K562 (cell line): ENCODE results near the gene CPNE1. TPM values are rescaled to one million over a fixed set of nuclear protein-coding genes. Genes with fewer than 3 reads are reported as not detected.

Source experiments
- BACH1 ChIP-seq: fragments of 200-800 bp; sonication (Bioruptor generic); IDR thresholded peaks from 2 replicates; pipeline ENCODE4 v1.6.1; 2016; ENCODE audit warnings: missing genetic modification characterization, missing compliant biosample characterization
- CAMTA2 ChIP-seq: fragments of 250-450 bp; sonication (Bioruptor Pico); conservative IDR thresholded peaks from 2 replicates; pipeline ENCODE4 v1.5.1; 2022
- DPF2 ChIP-seq: fragments of 450-650 bp; IDR thresholded peaks from 2 replicates; pipeline ENCODE4 v1.6.1; 2016
- EZH2 ChIP-seq: IDR thresholded peaks from 2 replicates; pipeline ENCODE4 v1.6.1; 2012; ENCODE audit warnings: low read depth, mild to moderate bottlenecking, inconsistent platforms, low read length, borderline replicate concordance
- FOXA3 ChIP-seq, 2 experiments: fragments of 450-650 bp in 1 of 2; sonication (generic) in 1 of 2; formaldehyde crosslinking; IDR thresholded peaks in 1 of 2; conservative IDR thresholded peaks in 1 of 2; 2 replicates each; pipeline versions ENCODE4 v1.4.0 to v1.8.0; 2020 to 2022; ENCODE audit warnings: mild to moderate bottlenecking in 2 of 2, missing genetic modification reagents in 1 of 2
- OTX1 ChIP-seq: fragments of 450-650 bp; formaldehyde crosslinking; IDR thresholded peaks from 2 replicates; pipeline ENCODE4 v1.4.0; 2022; ENCODE audit warnings: mild to moderate bottlenecking
- POLR2A ChIP-seq: fragments of 450-650 bp; conservative IDR thresholded peaks from 2 replicates; pipeline ENCODE4 v1.6.1; 2016
- PURB ChIP-seq: sonication (generic); formaldehyde crosslinking; IDR thresholded peaks from 2 replicates; pipeline ENCODE4 v1.9.0; 2021; ENCODE audit warnings: low read depth, mild to moderate bottlenecking, missing genetic modification reagents
- SRSF7 ChIP-seq: fragments of 200-400 bp; formaldehyde crosslinking; optimal IDR thresholded peaks from 2 replicates; pipeline ENCODE3; 2017; ENCODE audit warnings: mild to moderate bottlenecking, low read depth, low read length
- STAT5B ChIP-seq: fragments of 250-450 bp; sonication (Bioruptor Pico); IDR thresholded peaks from 2 replicates; pipeline ENCODE4 v1.8.0; 2021; ENCODE audit warnings: mild to moderate bottlenecking, inconsistent platforms
- TBL1XR1 ChIP-seq, 2 experiments: IDR thresholded peaks; 2 replicates each; pipeline ENCODE4 v1.6.1; 2012; ENCODE audit warnings: improper control_type of control experiment in 2 of 2, low read length in 2 of 2, mild to moderate bottlenecking in 1 of 2
- TFAM ChIP-seq: fragments of 250-450 bp; sonication (Bioruptor Pico); conservative IDR thresholded peaks from 2 replicates; pipeline ENCODE4 v1.5.0; 2021; ENCODE audit warnings: mild to moderate bottlenecking, moderate library complexity
- ZNF57 ChIP-seq: fragments of 450-650 bp; formaldehyde crosslinking; IDR thresholded peaks from 2 replicates; pipeline ENCODE4 v1.4.0; 2020; ENCODE audit warnings: mild to moderate bottlenecking, moderate library complexity
- polyA plus RNA-seq, 8 experiments: library from polyadenylated mRNA; depleted of rRNA in 4 of 8; stranded (reverse) in 5 of 8; unstranded in 3 of 8; fragments of >200 nt; fragmentation: Nextera tagmentation in 2 of 8; fragmentation: Illumina TruSeq in 1 of 8; extraction: Ambion mirVana in 2 of 8; extraction: Trizol in 1 of 8; gene quantifications; 2 replicates each; pipeline versions ENCODE4 v1.2.1 to v1.2.3, GENCODE V29; 2011 to 2014; ENCODE audit warnings: inconsistent platforms in 1 of 8, missing spikeins in 1 of 8
- total RNA-seq, 7 experiments: library from RNA; depleted of rRNA in 6 of 7; stranded (reverse); fragments of >200 nt in 6 of 7; fragmentation: Illumina TruSeq in 2 of 7; extraction: Trizol in 2 of 7; gene quantifications; 2 replicates each; pipeline versions ENCODE4 v1.2.1 to v1.2.3, GENCODE V29; 2011 to 2021; ENCODE audit warnings: low replicate concordance in 1 of 7
- TF ChIP-seq, protein P1 (sequence below), 2 experiments: fragments of 450-650 bp; formaldehyde crosslinking in 1 of 2; IDR thresholded peaks; 2 replicates each; pipeline versions ENCODE4 v1.4.0 to v1.6.1; 2014 to 2020; ENCODE audit warnings: mild to moderate bottlenecking in 2 of 2, borderline replicate concordance in 1 of 2, low read depth in 1 of 2
- TF ChIP-seq, protein P2 (sequence below): fragments of 250-450 bp; sonication (Bioruptor Pico); IDR thresholded peaks from 2 replicates; pipeline ENCODE4 v1.4.0; 2020; ENCODE audit warnings: mild to moderate bottlenecking, moderate library complexity

Gene CPNE1
- total and polyA plus RNA-seq, 9 of the 15 experiments (the other 6 are each of a cell fraction or from before 2014, with no cell fraction given), result 42.1 to 102 (median 56.0) TPM

DNA sequence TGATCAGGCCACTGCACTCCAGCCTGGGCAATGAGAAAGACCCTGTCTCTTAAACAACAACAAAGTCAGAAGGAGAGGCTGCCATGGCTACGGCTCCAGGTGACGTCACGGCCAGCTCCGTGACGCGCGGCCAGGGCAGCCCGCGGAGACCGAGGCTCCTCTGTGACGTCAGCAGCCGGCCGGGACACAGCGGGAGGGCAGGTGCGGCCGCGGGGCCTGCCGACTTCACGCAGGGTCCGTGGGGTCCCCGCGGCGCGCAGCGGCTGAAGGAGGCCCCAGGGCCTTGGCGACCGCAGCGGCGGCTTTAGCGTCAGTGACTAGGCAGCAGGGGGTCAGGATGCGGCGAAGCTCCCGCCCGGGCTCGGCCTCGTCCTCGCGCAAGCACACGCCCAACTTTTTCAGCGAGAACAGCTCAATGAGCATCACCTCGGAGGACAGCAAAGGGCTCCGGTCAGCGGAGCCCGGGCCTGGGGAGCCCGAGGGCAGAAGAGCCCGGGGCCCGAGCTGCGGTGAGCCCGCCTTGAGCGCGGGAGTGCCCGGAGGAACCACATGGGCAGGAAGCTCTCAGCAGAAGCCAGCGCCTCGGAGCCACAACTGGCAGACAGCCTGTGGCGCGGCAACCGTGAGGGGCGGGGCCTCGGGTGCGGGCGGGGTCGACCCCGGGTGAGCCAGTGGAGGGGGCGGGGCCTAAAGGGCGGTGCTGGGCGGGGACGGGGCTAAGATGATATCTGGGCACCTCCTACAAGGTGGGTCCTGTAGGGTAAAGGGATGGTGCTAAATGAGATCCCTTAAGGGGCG lies 48.8 kb downstream of the CPNE1 start, which contains the start of gene SPAG4 (continued):
- no peak for TF ChIP-seq EZH2
- no peak for TF ChIP-seq STAT5B (CRISPR knock-in tag)
- TF ChIP-seq DPF2, result peak; percentile 39; the same call in 1 of the 2 replicates
- TF ChIP-seq, protein P1, sequence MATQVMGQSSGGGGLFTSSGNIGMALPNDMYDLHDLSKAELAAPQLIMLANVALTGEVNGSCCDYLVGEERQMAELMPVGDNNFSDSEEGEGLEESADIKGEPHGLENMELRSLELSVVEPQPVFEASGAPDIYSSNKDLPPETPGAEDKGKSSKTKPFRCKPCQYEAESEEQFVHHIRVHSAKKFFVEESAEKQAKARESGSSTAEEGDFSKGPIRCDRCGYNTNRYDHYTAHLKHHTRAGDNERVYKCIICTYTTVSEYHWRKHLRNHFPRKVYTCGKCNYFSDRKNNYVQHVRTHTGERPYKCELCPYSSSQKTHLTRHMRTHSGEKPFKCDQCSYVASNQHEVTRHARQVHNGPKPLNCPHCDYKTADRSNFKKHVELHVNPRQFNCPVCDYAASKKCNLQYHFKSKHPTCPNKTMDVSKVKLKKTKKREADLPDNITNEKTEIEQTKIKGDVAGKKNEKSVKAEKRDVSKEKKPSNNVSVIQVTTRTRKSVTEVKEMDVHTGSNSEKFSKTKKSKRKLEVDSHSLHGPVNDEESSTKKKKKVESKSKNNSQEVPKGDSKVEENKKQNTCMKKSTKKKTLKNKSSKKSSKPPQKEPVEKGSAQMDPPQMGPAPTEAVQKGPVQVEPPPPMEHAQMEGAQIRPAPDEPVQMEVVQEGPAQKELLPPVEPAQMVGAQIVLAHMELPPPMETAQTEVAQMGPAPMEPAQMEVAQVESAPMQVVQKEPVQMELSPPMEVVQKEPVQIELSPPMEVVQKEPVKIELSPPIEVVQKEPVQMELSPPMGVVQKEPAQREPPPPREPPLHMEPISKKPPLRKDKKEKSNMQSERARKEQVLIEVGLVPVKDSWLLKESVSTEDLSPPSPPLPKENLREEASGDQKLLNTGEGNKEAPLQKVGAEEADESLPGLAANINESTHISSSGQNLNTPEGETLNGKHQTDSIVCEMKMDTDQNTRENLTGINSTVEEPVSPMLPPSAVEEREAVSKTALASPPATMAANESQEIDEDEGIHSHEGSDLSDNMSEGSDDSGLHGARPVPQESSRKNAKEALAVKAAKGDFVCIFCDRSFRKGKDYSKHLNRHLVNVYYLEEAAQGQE (IDR thresholded peaks at IDR 0.05; ENCODE audit: borderline replicate concordance), result no peak
- TF ChIP-seq, protein P1 (CRISPR knock-in tag; IDR thresholded peaks at IDR 0.05; ENCODE audit: low read depth), result no peak; the same call in 1 of the 2 replicates
- TF ChIP-seq FOXA3 (CRISPR knock-in tag; conservative IDR thresholded peaks at IDR 0.05 in 1 of 2, IDR thresholded peaks at IDR 0.05 in 1 of 2), result peak in 1 of 2 experiments; percentile 73; a peak in 1 of 4 replicates
- no peak for TF ChIP-seq TFAM
- peak; percentile 70 for TF ChIP-seq POLR2A
- TF ChIP-seq CAMTA2 (CRISPR knock-in tag), result no peak
- TF ChIP-seq SRSF7, result no peak
- no peak for TF ChIP-seq ZNF57 (CRISPR knock-in tag)
- peak in 1 of 2 experiments; percentile 74; a peak in 1 of 4 replicates for TF ChIP-seq TBL1XR1 (IDR thresholded peaks at IDR 0.05; ENCODE audit: low read length in 2 of 2)
- no peak for TF ChIP-seq PURB (CRISPR knock-in tag)
- TF ChIP-seq, protein P2, sequence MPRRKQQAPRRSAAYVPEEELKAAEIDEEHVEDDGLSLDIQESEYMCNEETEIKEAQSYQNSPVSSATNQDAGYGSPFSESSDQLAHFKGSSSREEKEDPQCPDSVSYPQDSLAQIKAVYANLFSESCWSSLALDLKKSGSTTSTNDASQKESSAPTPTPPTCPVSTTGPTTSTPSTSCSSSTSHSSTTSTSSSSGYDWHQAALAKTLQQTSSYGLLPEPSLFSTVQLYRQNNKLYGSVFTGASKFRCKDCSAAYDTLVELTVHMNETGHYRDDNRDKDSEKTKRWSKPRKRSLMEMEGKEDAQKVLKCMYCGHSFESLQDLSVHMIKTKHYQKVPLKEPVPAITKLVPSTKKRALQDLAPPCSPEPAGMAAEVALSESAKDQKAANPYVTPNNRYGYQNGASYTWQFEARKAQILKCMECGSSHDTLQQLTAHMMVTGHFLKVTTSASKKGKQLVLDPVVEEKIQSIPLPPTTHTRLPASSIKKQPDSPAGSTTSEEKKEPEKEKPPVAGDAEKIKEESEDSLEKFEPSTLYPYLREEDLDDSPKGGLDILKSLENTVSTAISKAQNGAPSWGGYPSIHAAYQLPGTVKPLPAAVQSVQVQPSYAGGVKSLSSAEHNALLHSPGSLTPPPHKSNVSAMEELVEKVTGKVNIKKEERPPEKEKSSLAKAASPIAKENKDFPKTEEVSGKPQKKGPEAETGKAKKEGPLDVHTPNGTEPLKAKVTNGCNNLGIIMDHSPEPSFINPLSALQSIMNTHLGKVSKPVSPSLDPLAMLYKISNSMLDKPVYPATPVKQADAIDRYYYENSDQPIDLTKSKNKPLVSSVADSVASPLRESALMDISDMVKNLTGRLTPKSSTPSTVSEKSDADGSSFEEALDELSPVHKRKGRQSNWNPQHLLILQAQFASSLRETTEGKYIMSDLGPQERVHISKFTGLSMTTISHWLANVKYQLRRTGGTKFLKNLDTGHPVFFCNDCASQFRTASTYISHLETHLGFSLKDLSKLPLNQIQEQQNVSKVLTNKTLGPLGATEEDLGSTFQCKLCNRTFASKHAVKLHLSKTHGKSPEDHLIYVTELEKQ (CRISPR knock-in tag), result no peak
- no peak for TF ChIP-seq OTX1 (CRISPR knock-in tag)
- no peak for TF ChIP-seq BACH1 (tag)
